Measurements from ENCODE around the gene LMF2. TPM values are rescaled to one million over a fixed set of nuclear protein-coding genes. Genes with fewer than 3 reads are reported as not detected.

Gene LMF2
- polyA plus RNA-seq, 1 of the 3 experiments (the other 2 are of a cell fraction), result 34.3 TPM

- TF ChIP-seq ELF1 (IDR thresholded peaks at IDR 0.05), result no peak
Observed at GRCh38 chr22:50497093-50497492, 10.4 kb downstream of the LMF2 start (continued).

- no peak overlapping the region for H2AFZ ChIP-seq (ENCODE audit: low read depth)
- no peaks in the 10 kb centered on the region for H3K27me3 ChIP-seq (ENCODE audit: insufficient read depth)
- no peak for DNase-seq
- ChIA-PET CTCF (no interaction called here), POLR2A (no interaction called here)
- no peaks in the 10 kb centered on the region for H3K79me2 ChIP-seq (ENCODE audit: insufficient read depth)
- no peaks in the 10 kb centered on the region for H3F3A ChIP-seq (replicated peaks; ENCODE audit: insufficient read depth)
- WGBS (ENCODE audit: low lambda C conversion rate), result 76% methylated on average over 24 of the region's 27 CpGs
- no peak overlapping the region for H3K4me3 ChIP-seq (ENCODE audit: low read depth in 2 of 2, low read length in 1 of 2)
- H3K36me3 ChIP-seq (replicated peaks in 1 of 2; ENCODE audit: control insufficient read depth in 1 of 2, insufficient read depth in 2 of 2, low read length in 1 of 2), result no peaks in the 10 kb centered on the region
- H3K9me3 ChIP-seq, result no peaks in the 10 kb centered on the region
- no peak overlapping the region for H3K9ac ChIP-seq
- TF ChIP-seq POLR2AphosphoS5 (IDR thresholded peaks at IDR 0.05; ENCODE audit: low read depth, low read length) (no peak), EP300 (IDR thresholded peaks at IDR 0.05; ENCODE audit: borderline replicate concordance in 1 of 2, low read depth in 1 of 2, low read length in 1 of 2) (no peak), SMC3 (IDR thresholded peaks at IDR 0.05; ENCODE audit: low read depth, low read length) (no peak), NFIC (IDR thresholded peaks at IDR 0.05; ENCODE audit: borderline replicate concordance) (no peak), RAD21 (IDR thresholded peaks at IDR 0.05; ENCODE audit: low read length) (no peak), MAX (IDR thresholded peaks at IDR 0.05; ENCODE audit: low read depth) (no peak), RFX5 (IDR thresholded peaks at IDR 0.05; ENCODE audit: low read length) (no peak), FOXM1 (IDR thresholded peaks at IDR 0.05; ENCODE audit: low read depth) (no peak), ELF1 (IDR thresholded peaks at IDR 0.05) (no peak), RCOR1 (IDR thresholded peaks at IDR 0.05; ENCODE audit: low read length) (no peak)
- no peak overlapping the region for H3K4me2 ChIP-seq
- peaks cover 0 to 1% of the 10 kb centered on the region in 2 experiments; a peak in 1 of 4 replicates for H3K4me1 ChIP-seq (ENCODE audit: control insufficient read depth in 1 of 2, insufficient read depth in 2 of 2, low read depth in 1 of 2, low read length in 1 of 2)
- H4K20me1 ChIP-seq (ENCODE audit: insufficient read depth), result no peaks in the 10 kb centered on the region
- no peaks in the 10 kb centered on the region for H3K9me2 ChIP-seq
- H3K27ac ChIP-seq (ENCODE audit: low read depth in 2 of 2, low read length in 1 of 2), result no peak overlapping the region
Observed at GRCh38 chr22:50490531-50491308, 16.8 kb downstream of the LMF2 start.

- POLR2A ChIA-PET, result no interaction called here
- Histone ChIP-seq H3K79me2 (ENCODE audit: insufficient read depth) (no peaks in the 10 kb centered on the region), H3K4me2 (no peak overlapping the region), H3K4me1 (ENCODE audit: control insufficient read depth in 1 of 2, insufficient read depth in 2 of 2, low read depth in 1 of 2, low read length in 1 of 2) (peaks cover 0 to 2% of the 10 kb centered on the region in 2 experiments; a peak in 1 of 4 replicates), H3K4me3 (ENCODE audit: low read depth in 2 of 2, low read length in 1 of 2) (no peak overlapping the region), H3K9ac (no peak overlapping the region), H4K20me1 (ENCODE audit: insufficient read depth) (no peaks in the 10 kb centered on the region), H2AFZ (ENCODE audit: low read depth) (no peak overlapping the region), H3K9me2 (no peaks in the 10 kb centered on the region), H3K27ac (ENCODE audit: low read depth in 2 of 2, low read length in 1 of 2) (no peak overlapping the region), H3K36me3 (replicated peaks in 1 of 2; ENCODE audit: control insufficient read depth in 1 of 2, insufficient read depth in 2 of 2, low read length in 1 of 2) (no peaks in the 10 kb centered on the region), H3K9me3 (no peaks in the 10 kb centered on the region), H3F3A (replicated peaks; ENCODE audit: insufficient read depth) (no peaks in the 10 kb centered on the region), H3K27me3 (ENCODE audit: insufficient read depth) (no peaks in the 10 kb centered on the region)
- TF ChIP-seq NRF1 (IDR thresholded peaks at IDR 0.05; ENCODE audit: low read depth, low read length) (no peak), FOXJ3 (CRISPR knock-in tag; IDR thresholded peaks at IDR 0.05) (no peak), CTCF (IDR thresholded peaks at IDR 0.05) (no peak), MXI1 (IDR thresholded peaks at IDR 0.05; ENCODE audit: low read depth, low read length) (no peak), FOSL2 (IDR thresholded peaks at IDR 0.05; ENCODE audit: borderline replicate concordance, low read depth) (no peak), YY1 (IDR thresholded peaks at IDR 0.05; ENCODE audit: low read depth) (no peak), USF2 (IDR thresholded peaks at IDR 0.05; ENCODE audit: borderline replicate concordance, low read depth, low read length) (no peak), SIN3A (IDR thresholded peaks at IDR 0.05; ENCODE audit: borderline replicate concordance, low read depth, low read length) (no peak), TCF12 (IDR thresholded peaks at IDR 0.05) (no peak), MAX (IDR thresholded peaks at IDR 0.05; ENCODE audit: low read depth) (no peak), FOXM1 (IDR thresholded peaks at IDR 0.05; ENCODE audit: low read depth) (no peak), EP300 (IDR thresholded peaks at IDR 0.05; ENCODE audit: borderline replicate concordance in 1 of 2, low read depth in 1 of 2, low read length in 1 of 2) (no peak)
- WGBS (ENCODE audit: low lambda C conversion rate), result 83% methylated on average over 6 of the region's 31 CpGs
- no peak for DNase-seq
- CTCF ChIA-PET, result interaction anchor here (1.2 kb wide), 1 partner anchor 14 kb away, joined by 3 read pairs; no protein-coding TSS in a partner anchor
Observed at GRCh38 chr22:50489363-50490243, 17.9 kb downstream of the LMF2 start.
